K562 (cell line): ENCODE measurements around the gene PEDS1. TPM values are rescaled to one million over a fixed set of nuclear protein-coding genes. Genes with fewer than 3 reads are reported as not detected.

Experiments
- ATF2 ChIP-seq: sonication (generic); formaldehyde crosslinking; IDR thresholded peaks from 2 replicates; pipeline ENCODE4 v1.8.1; 2022; ENCODE audit warnings: missing genetic modification reagents
- CHCHD3 ChIP-seq: fragments of 250-450 bp; sonication (Bioruptor Pico); IDR thresholded peaks from 2 replicates; pipeline ENCODE4 v2.1.2; 2022; ENCODE audit warnings: mild to moderate bottlenecking
- FOXM1 ChIP-seq, 2 experiments: fragments of 450-650 bp in 1 of 2; sonication (generic) in 1 of 2; formaldehyde crosslinking in 1 of 2; IDR thresholded peaks; 2 replicates each; pipeline versions ENCODE4 v1.6.1 to v1.9.0; 2017 to 2022; ENCODE audit warnings: low read depth in 2 of 2, mild to moderate bottlenecking in 2 of 2, missing genetic modification reagents in 1 of 2, moderate library complexity in 1 of 2
- FOXP4 ChIP-seq: sonication (generic); formaldehyde crosslinking; IDR thresholded peaks from 2 replicates; pipeline ENCODE4 v1.8.0; 2022; ENCODE audit warnings: mild to moderate bottlenecking, missing genetic modification reagents, borderline replicate concordance
- HNRNPK ChIP-seq: fragments of 200-400 bp; formaldehyde crosslinking; IDR thresholded peaks from one replicate; pipeline ENCODE4 v1.6.1; 2018; ENCODE audit warnings: mild to moderate bottlenecking, low read depth, low read length; ENCODE audit not compliant: poor library complexity, severe bottlenecking
- ILK ChIP-seq: fragments of 450-650 bp; IDR thresholded peaks from 2 replicates; pipeline ENCODE4 v1.6.1; 2016; ENCODE audit warnings: missing genetic modification characterization, low read depth, mild to moderate bottlenecking, missing compliant biosample characterization, moderate library complexity, borderline replicate concordance
- KHSRP ChIP-seq: fragments of 450-650 bp; IDR thresholded peaks from 2 replicates; pipeline ENCODE4 v1.6.1; 2017
- MCM5 ChIP-seq: fragments of 450-650 bp; IDR thresholded peaks from 2 replicates; pipeline ENCODE4 v1.6.1; 2016; ENCODE audit warnings: low read depth
- NFATC3 ChIP-seq: fragments of 450-650 bp; IDR thresholded peaks from 2 replicates; pipeline ENCODE4 v1.6.1; 2017; ENCODE audit warnings: mild to moderate bottlenecking
- NFE2 ChIP-seq: IDR thresholded peaks from 2 replicates; pipeline ENCODE4 v1.6.1; 2014; ENCODE audit warnings: antibody characterized with exemption, low read depth
- STAT5A ChIP-seq: IDR thresholded peaks from 2 replicates; pipeline ENCODE4 v1.6.1; 2012; ENCODE audit warnings: low read length, inconsistent platforms, borderline replicate concordance
- STAT6 ChIP-seq: sonication (generic); formaldehyde crosslinking; IDR thresholded peaks from 2 replicates; pipeline ENCODE4 v1.8.1; 2023; ENCODE audit warnings: mild to moderate bottlenecking, missing genetic modification reagents
- TBL1XR1 ChIP-seq, 2 experiments: IDR thresholded peaks; 2 replicates each; pipeline ENCODE4 v1.6.1; 2012; ENCODE audit warnings: improper control_type of control experiment in 2 of 2, low read length in 2 of 2, mild to moderate bottlenecking in 1 of 2
- polyA plus RNA-seq, 8 experiments: library from polyadenylated mRNA; depleted of rRNA in 4 of 8; stranded (reverse) in 5 of 8; unstranded in 3 of 8; fragments of >200 nt; fragmentation: Nextera tagmentation in 2 of 8; fragmentation: Illumina TruSeq in 1 of 8; extraction: Ambion mirVana in 2 of 8; extraction: Trizol in 1 of 8; gene quantifications; 2 replicates each; pipeline versions ENCODE4 v1.2.1 to v1.2.3, GENCODE V29; 2011 to 2014; ENCODE audit warnings: inconsistent platforms in 1 of 8, missing spikeins in 1 of 8
- total RNA-seq, 7 experiments: library from RNA; depleted of rRNA in 6 of 7; stranded (reverse); fragments of >200 nt in 6 of 7; fragmentation: Illumina TruSeq in 2 of 7; extraction: Trizol in 2 of 7; gene quantifications; 2 replicates each; pipeline versions ENCODE4 v1.2.1 to v1.2.3, GENCODE V29; 2011 to 2021; ENCODE audit warnings: low replicate concordance in 1 of 7
- TF ChIP-seq, protein P1 (sequence below), 2 experiments: IDR thresholded peaks; 2 replicates each; pipeline ENCODE4 v1.6.1; 2012; ENCODE audit warnings: improper control_type of control experiment in 2 of 2, low read depth in 2 of 2, low read length in 2 of 2, borderline replicate concordance in 1 of 2
- TF ChIP-seq, protein P2 (sequence below): fragments of 250-450 bp; sonication (Bioruptor Pico); IDR thresholded peaks from 2 replicates; pipeline ENCODE4 v1.8.0; 2022; ENCODE audit warnings: inconsistent platforms

Gene PEDS1
- total and polyA plus RNA-seq, 9 of the 15 experiments (the other 6 are each of a cell fraction or from before 2014, with no cell fraction given) = 2.9 to 38.5 (median 24.2) TPM

DNA sequence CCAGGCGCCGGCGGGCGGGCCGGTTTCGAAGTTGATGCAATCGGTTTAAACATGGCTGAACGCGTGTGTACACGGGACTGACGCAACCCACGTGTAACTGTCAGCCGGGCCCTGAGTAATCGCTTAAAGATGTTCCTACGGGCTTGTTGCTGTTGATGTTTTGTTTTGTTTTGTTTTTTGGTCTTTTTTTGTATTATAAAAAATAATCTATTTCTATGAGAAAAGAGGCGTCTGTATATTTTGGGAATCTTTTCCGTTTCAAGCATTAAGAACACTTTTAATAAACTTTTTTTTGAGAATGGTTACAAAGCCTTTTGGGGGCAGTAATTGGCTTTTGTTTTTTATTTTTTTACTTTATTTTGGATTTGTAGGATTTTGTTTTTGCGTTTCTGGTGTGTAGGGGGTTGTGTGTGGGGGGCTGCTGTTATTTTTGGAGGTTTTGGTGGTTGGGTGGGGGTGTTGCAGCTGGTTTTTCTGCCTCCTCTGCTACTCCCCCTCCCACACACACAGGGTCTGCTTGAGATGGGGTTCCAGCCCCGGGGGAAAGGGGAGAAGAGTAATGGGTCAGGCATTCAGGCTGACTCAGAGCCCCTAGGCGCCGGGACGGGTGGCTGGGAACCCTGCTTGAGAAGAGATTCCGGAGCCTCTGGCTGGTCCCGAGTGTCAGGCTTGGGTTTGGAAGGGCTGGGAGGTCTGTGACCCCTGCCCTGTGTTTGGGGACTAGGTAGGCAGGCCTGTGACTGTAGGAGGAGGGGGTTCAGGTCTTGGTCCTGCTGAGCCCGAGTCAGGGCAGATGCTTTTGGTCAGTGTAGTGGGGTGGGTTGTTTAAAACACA, 39.1 kb upstream of the PEDS1 start (continued):
- TF ChIP-seq STAT6 (CRISPR knock-in tag) (no peak), FOXM1 (IDR thresholded peaks at IDR 0.05; ENCODE audit: low read depth) (0 out of 2 replicates have a peak, but pooled peaks have one; percentile 23), FOXM1 (CRISPR knock-in tag; IDR thresholded peaks at IDR 0.05; ENCODE audit: low read depth) (no peak), FOXP4 (CRISPR knock-in tag) (no peak), STAT5A (no peak), MCM5 (no peak), HNRNPK (no peak), CHCHD3 (CRISPR knock-in tag) (no peak), TBL1XR1 (IDR thresholded peaks at IDR 0.05; ENCODE audit: low read length in 2 of 2) (0 out of 4 replicates have a peak, but pooled peaks have one; percentile 52 to 80), ATF2 (no peak), ILK (tag) (no peak), KHSRP (0 out of 2 replicates have a peak, but pooled peaks have one; percentile 28), NFATC3 (peak; percentile 65; the same call in 1 of the 2 replicates), NFE2 (0 out of 2 replicates have a peak, but pooled peaks have one; percentile 2)
- TF ChIP-seq, protein P1, sequence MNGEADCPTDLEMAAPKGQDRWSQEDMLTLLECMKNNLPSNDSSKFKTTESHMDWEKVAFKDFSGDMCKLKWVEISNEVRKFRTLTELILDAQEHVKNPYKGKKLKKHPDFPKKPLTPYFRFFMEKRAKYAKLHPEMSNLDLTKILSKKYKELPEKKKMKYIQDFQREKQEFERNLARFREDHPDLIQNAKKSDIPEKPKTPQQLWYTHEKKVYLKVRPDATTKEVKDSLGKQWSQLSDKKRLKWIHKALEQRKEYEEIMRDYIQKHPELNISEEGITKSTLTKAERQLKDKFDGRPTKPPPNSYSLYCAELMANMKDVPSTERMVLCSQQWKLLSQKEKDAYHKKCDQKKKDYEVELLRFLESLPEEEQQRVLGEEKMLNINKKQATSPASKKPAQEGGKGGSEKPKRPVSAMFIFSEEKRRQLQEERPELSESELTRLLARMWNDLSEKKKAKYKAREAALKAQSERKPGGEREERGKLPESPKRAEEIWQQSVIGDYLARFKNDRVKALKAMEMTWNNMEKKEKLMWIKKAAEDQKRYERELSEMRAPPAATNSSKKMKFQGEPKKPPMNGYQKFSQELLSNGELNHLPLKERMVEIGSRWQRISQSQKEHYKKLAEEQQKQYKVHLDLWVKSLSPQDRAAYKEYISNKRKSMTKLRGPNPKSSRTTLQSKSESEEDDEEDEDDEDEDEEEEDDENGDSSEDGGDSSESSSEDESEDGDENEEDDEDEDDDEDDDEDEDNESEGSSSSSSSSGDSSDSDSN (IDR thresholded peaks at IDR 0.05; ENCODE audit: borderline replicate concordance in 1 of 2, low read depth in 2 of 2, low read length in 2 of 2) = peak in 1 of 2 experiments; percentile 13; a peak in 1 of 4 replicates
- TF ChIP-seq, protein P2, sequence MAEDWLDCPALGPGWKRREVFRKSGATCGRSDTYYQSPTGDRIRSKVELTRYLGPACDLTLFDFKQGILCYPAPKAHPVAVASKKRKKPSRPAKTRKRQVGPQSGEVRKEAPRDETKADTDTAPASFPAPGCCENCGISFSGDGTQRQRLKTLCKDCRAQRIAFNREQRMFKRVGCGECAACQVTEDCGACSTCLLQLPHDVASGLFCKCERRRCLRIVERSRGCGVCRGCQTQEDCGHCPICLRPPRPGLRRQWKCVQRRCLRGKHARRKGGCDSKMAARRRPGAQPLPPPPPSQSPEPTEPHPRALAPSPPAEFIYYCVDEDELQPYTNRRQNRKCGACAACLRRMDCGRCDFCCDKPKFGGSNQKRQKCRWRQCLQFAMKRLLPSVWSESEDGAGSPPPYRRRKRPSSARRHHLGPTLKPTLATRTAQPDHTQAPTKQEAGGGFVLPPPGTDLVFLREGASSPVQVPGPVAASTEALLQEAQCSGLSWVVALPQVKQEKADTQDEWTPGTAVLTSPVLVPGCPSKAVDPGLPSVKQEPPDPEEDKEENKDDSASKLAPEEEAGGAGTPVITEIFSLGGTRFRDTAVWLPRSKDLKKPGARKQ (CRISPR knock-in tag) = no peak
